Bronchial epithelial cell (primary cell): Measurements from ENCODE around the gene DNAJB6. TPM values are rescaled to one million over a fixed set of nuclear protein-coding genes. Genes with fewer than 3 reads are reported as not detected.

Source experiments
- DNase-seq: peaks from one replicate; pipeline ENCODE4 v3.0.0-alpha.2; 2010; ENCODE audit warnings: low read depth
- FAIRE-seq: peaks from 2 replicates; lab custom pipeline; 2011; peaks lifted over from hg19 to GRCh38; lab: Jason Lieb, UNC
- H3K27me3 ChIP-seq: 2 replicates; pipeline ENCODE4 v1.5.1; 2011; ENCODE audit warnings: low read length; ENCODE audit not compliant: control insufficient read depth, insufficient read depth
- H3K36me3 ChIP-seq: 2 replicates; pipeline ENCODE4 v1.5.1; 2011; ENCODE audit warnings: low read length; ENCODE audit not compliant: control insufficient read depth, insufficient read depth
- H3K4me3 ChIP-seq: 2 replicates; pipeline ENCODE4 v1.5.1; 2011; ENCODE audit warnings: mild to moderate bottlenecking, low read depth, low read length, control low read depth
- CTCF ChIP-seq: IDR thresholded peaks from 2 replicates; pipeline ENCODE4 v1.5.1; 2011; ENCODE audit warnings: mild to moderate bottlenecking, moderate library complexity, low read length, control low read depth, inconsistent platforms; ENCODE audit not compliant: insufficient read depth, severe bottlenecking
- total RNA-seq: library from RNA; depleted of rRNA; stranded (reverse); fragments of >200 nt; gene quantifications from 2 replicates; pipeline ENCODE4 v1.2.1, GENCODE V29; 2014

DNAJB6 gene
- total RNA-seq, 1 donor from 2014 or later: 87.9 TPM

DNA sequence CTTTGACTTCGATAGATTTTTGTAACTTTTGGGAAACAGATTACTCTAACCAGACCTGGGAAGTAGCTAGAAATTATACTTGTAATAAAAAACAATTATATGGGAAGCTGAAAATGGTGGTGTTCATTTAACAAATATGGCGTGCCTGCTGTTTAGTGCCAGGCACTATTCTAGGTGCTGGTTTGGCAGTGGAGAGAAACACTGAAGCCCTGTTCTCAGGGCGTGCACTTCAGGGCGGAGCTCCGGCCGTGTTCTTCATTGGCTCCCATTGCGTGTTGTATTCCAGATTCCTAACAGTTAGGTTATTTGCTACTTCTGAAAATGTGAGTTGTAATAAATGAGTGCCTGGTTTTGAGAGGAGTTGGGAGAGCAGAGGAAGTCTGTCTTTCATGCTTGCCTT, 38.6 kb downstream of the DNAJB6 start:
- no peak for FAIRE-seq

DNA sequence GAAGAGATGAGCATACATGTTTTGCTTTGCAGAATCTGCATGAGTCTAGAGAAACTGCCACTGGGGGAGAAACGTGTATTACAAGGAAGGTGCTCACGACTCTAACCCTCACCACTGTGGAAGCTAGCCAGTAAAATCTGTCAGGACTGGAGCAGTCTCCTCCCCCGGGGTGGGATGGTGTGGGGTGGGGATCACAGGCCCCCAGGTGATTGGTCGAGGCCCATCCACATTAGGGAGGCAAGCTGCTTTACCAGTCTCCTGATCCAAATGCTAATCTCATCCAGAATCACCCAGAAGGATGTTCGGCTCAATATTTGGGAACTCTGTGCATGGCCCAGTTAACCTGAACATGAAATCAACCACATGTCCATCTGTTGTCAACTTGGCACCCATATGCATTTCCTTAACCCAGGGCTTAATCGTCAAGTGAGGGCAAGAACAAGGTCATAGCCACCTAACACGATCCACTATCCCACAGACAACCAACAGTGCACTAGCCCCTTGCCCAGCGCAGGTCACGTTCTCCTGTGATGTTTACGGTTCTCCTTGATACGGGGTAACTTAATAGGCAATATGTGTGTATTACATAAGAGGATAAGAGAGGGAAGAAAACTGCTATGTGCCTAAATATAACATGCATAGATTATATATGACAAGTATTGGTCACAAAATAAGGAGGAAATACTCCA, 40.8 kb downstream of the DNAJB6 start:
- TF ChIP-seq CTCF: no peak
- DNase-seq (no peak), FAIRE-seq (no peak)
- H3K4me3 ChIP-seq: no peak overlapping the region
- no peaks in the 10 kb centered on the region for H3K27me3 ChIP-seq
- peaks cover 16% of the 10 kb centered on the region for H3K36me3 ChIP-seq

More for the DNA sequence above, 38.6 kb downstream of the DNAJB6 start:
- H3K36me3 ChIP-seq: peaks cover 19% of the 10 kb centered on the region
- no peak for DNase-seq
- no peaks in the 10 kb centered on the region for H3K27me3 ChIP-seq
- H3K4me3 ChIP-seq: no peak overlapping the region
- no peak for TF ChIP-seq CTCF

- DNase-seq (no peak), FAIRE-seq (no peak)
- Histone ChIP-seq H3K27me3 (no peaks in the 10 kb centered on the region), H3K36me3 (peaks cover 15% of the 10 kb centered on the region), H3K4me3 (no peak overlapping the region)
- no peak for TF ChIP-seq CTCF
Observed at GRCh38 chr7:157378390-157378789, 41.6 kb downstream of the DNAJB6 start.

- FAIRE-seq: no peak
- no peak for TF ChIP-seq CTCF
Observed at GRCh38 chr7:157379493-157379892, 42.7 kb downstream of the DNAJB6 start.

GRCh38 chr7:157380416-157380815, 43.6 kb downstream of the DNAJB6 start:
- FAIRE-seq (no peak), DNase-seq (no peak)
- no peak for TF ChIP-seq CTCF
- Histone ChIP-seq H3K36me3 (peaks cover 14% of the 10 kb centered on the region), H3K4me3 (no peak overlapping the region), H3K27me3 (no peaks in the 10 kb centered on the region)

More at GRCh38 chr7:157379493-157379892, 42.7 kb downstream of the DNAJB6 start:
- no peak for DNase-seq
- Histone ChIP-seq H3K36me3 (peaks cover 14% of the 10 kb centered on the region), H3K27me3 (no peaks in the 10 kb centered on the region), H3K4me3 (no peak overlapping the region)

GRCh38 chr7:157383868-157384267, 47.1 kb downstream of the DNAJB6 start:
- Histone ChIP-seq H3K27me3 (no peaks in the 10 kb centered on the region), H3K4me3 (no peak overlapping the region), H3K36me3 (peaks cover 10% of the 10 kb centered on the region)
- FAIRE-seq (no peak), DNase-seq (no peak)
- no peak for TF ChIP-seq CTCF
